CD4-positive, alpha-beta memory T cell (primary cell): Measurements from ENCODE around the gene SPAG16. TPM values are rescaled to one million over a fixed set of nuclear protein-coding genes. Genes with fewer than 3 reads are reported as not detected.
A peak's percentile ranks its signal among the peaks of the same experiment; 100 is the strongest.
"Not testable (repeated sequence)": the region's sequence is repeated elsewhere in the genome, so short reads cannot be mapped to it uniquely, and the experiment has no call there.

Experiments
- CTCF ChIA-PET: fragments of 350-600 bp; sonication (Branson Sonifier 250); formaldehyde crosslinking; loops from one replicate; lab custom pipeline; 2021; ENCODE audit warnings: inconsistent platforms; ENCODE audit not compliant: partially characterized antibody; lab: Charles Lee
- POLR2A ChIA-PET: fragments of 350-600 bp; sonication (Branson Sonifier 250); formaldehyde crosslinking; loops from one replicate; lab custom pipeline; 2021; ENCODE audit not compliant: partially characterized antibody; lab: Charles Lee
- DNase-seq, 5 donors: peaks; one replicate each; pipeline versions ENCODE4 v3.0.0 to v3.0.0-alpha.2; 2020 to 2022; ENCODE audit warnings: mixed read lengths in 1 of 5
- H3K27ac ChIP-seq: one replicate; pipeline ENCODE4 v1.7.0; 2013; ENCODE audit warnings: low read depth, low read length
- H3K27me3 ChIP-seq: 2 replicates; pipeline ENCODE4 v1.7.0; 2013; ENCODE audit warnings: mild to moderate bottlenecking, low read length, moderate library complexity; ENCODE audit not compliant: insufficient read depth
- H3K36me3 ChIP-seq: 2 replicates; pipeline ENCODE4 v1.7.0; 2013; ENCODE audit warnings: mild to moderate bottlenecking, low read length, moderate library complexity; ENCODE audit not compliant: insufficient read depth
- H3K4me1 ChIP-seq: 2 replicates; pipeline ENCODE4 v1.7.0; 2013; ENCODE audit warnings: mild to moderate bottlenecking, low read length, moderate library complexity; ENCODE audit not compliant: insufficient read depth
- H3K4me3 ChIP-seq, 2 donors: one replicate each; pipeline ENCODE4 v1.7.0; 2013; ENCODE audit warnings: low read length in 2 of 2, mild to moderate bottlenecking in 1 of 2
- H3K9me3 ChIP-seq, 2 donors: one replicate each; pipeline ENCODE4 v1.7.0; 2013; ENCODE audit warnings: low read length in 2 of 2, control low read depth in 1 of 2; ENCODE audit not compliant: control insufficient read depth in 1 of 2
- H3K27ac Mint-ChIP-seq, 7 donors: one replicate each; pipeline ENCODE4 v1.8.0; 2020 to 2021; ENCODE audit warnings: mixed read lengths in 7 of 7, mild to moderate bottlenecking in 6 of 7, inconsistent platforms in 3 of 7, moderate library complexity in 3 of 7
- H3K27me3 Mint-ChIP-seq, 2 donors: one replicate each; pipeline ENCODE4 v1.8.0; 2020 to 2021; ENCODE audit warnings: mixed read lengths in 2 of 2
- H3K36me3 Mint-ChIP-seq, 2 donors: one replicate each; pipeline ENCODE4 v1.8.0; 2020 to 2021; ENCODE audit warnings: mixed read lengths in 2 of 2, inconsistent platforms in 1 of 2, mild to moderate bottlenecking in 1 of 2
- H3K4me1 Mint-ChIP-seq, 4 donors: one replicate each; pipeline ENCODE4 v1.8.0; 2020 to 2021; ENCODE audit warnings: mixed read lengths in 4 of 4, mild to moderate bottlenecking in 1 of 4
- H3K4me3 Mint-ChIP-seq, 8 donors: one replicate each; pipeline ENCODE4 v1.8.0; 2020 to 2021; ENCODE audit warnings: mixed read lengths in 8 of 8, mild to moderate bottlenecking in 7 of 8, moderate library complexity in 6 of 8, inconsistent platforms in 3 of 8
- H3K9me3 Mint-ChIP-seq, 8 donors: one replicate each; pipeline ENCODE4 v1.8.0; 2020 to 2021; ENCODE audit warnings: mixed read lengths in 8 of 8, mild to moderate bottlenecking in 5 of 8, inconsistent platforms in 3 of 8, moderate library complexity in 1 of 8
- intact Hi-C: fragments of 100-400 bp; cut with micrococcal nuclease; formaldehyde crosslinking; loops from one replicate; pipeline ENCODE4 v1.15.1; 2023
- polyA plus RNA-seq, 2 donors: library from polyadenylated mRNA; unstranded; fragments of 300-500 nt; fragmentation: Illumina TruSeq; gene quantifications; one replicate each; pipeline ENCODE4 v1.2.3, GENCODE V29; 2021
- total RNA-seq, 2 experiments: library from RNA; stranded (reverse); gene quantifications; one replicate each; pipeline ENCODE4 v1.2.3, GENCODE V29; 2021

SPAG16 gene
- total and polyA plus RNA-seq, 4 experiments from 2014 or later: 6.3 to 21.7 (median 11.2) TPM

DNA sequence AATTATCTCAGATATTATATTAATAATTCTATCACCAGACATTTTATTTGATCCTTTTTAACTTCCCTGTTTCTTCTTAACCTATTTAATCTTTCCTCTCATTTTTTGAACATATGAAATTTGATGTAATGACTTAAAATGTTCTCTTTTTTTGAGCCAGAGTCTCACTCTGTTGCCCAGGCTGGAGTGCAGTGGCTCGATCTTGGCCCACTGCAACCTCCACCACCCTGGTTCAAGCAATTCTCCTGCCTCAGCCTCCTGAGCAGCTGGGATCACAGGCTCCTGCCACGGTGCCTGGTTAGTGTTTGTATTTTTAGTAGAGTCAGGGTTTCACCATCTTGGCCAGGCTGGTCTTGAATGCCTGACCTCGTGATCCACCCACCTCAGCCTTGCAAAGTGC lies 404.6 kb downstream of the SPAG16 start:
- H3K27me3 ChIP-seq, intact Hi-C loops, H3K4me1 ChIP-seq, POLR2A ChIA-PET, H3K9me3 ChIP-seq, H3K36me3 ChIP-seq, DNase-seq, H3K4me3 Mint-ChIP-seq, CTCF ChIA-PET, H3K27me3 Mint-ChIP-seq, H3K27ac ChIP-seq, H3K4me3 ChIP-seq, H3K9me3 Mint-ChIP-seq, H3K4me1 Mint-ChIP-seq, H3K36me3 Mint-ChIP-seq: not testable (repeated sequence)
- peak overlapping the region in 1 of 7 donors; percentile 3 for H3K27ac Mint-ChIP-seq

DNA sequence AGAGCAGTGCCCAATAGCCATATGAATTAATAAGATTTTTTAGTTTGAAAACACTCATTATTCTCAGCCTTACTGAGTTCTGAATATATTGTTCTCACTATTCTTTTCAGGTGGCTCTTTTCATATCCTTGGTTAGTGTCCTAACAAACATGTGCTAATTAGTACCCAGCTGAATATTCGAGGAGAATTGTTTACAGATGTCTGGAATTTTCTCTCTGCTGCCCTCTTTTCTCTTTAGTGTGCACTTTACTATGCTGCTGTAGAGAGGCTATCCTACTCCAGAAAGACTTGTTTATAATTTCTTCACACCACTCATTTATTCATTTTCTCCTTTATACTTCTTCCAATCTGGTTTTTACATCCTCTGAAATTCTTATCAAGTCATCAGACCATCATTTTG lies 405.3 kb downstream of the SPAG16 start:
- Mint-ChIP-seq H3K4me1 (no peaks in the 10 kb centered on the region), H3K9me3 (peaks cover 0 to 5% (median 0%) of the 10 kb centered on the region in 8 donors), H3K27ac (no peak overlapping the region), H3K36me3 (no peaks in the 10 kb centered on the region), H3K4me3 (no peak overlapping the region), H3K27me3 (no peaks in the 10 kb centered on the region)
- Histone ChIP-seq H3K4me1 (no peaks in the 10 kb centered on the region), H3K27ac (no peak overlapping the region), H3K36me3 (no peaks in the 10 kb centered on the region), H3K27me3 (no peaks in the 10 kb centered on the region), H3K4me3 (no peak overlapping the region), H3K9me3 (no peaks in the 10 kb centered on the region)
- intact Hi-C loops: no loop called here
- ChIA-PET CTCF (no interaction called here), POLR2A (no interaction called here)
- no peak for DNase-seq

DNA sequence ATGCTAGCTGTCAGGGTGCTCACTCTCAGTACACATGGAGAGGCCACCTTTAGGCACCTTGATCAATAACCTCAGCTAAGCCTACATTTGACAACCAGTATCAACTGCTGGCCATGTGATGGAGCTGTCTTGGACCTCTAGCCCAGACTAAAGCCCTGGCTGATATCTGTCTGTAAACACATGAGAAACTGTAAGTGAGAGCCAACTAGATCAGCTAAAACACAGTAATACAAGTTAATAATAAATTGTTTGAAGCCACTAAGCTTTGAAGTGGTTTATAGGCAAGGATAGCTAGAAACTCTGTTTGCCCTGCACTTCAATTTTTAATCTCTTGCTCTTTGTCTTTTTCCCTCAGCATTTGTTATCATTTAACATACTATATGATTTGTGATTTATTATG lies 407.1 kb downstream of the SPAG16 start:
- Histone ChIP-seq H3K27ac (no peak overlapping the region), H3K4me1 (no peaks in the 10 kb centered on the region), H3K9me3 (no peaks in the 10 kb centered on the region), H3K27me3 (no peaks in the 10 kb centered on the region), H3K36me3 (no peaks in the 10 kb centered on the region), H3K4me3 (no peak overlapping the region)
- peaks cover 0 to 3% (median 0%) of the 10 kb centered on the region in 8 donors for H3K9me3 Mint-ChIP-seq
- intact Hi-C loops: no loop called here
- H3K4me1 Mint-ChIP-seq: no peaks in the 10 kb centered on the region
- no peaks in the 10 kb centered on the region for H3K36me3 Mint-ChIP-seq
- no peak overlapping the region for H3K27ac Mint-ChIP-seq
- no peak for DNase-seq
- no peaks in the 10 kb centered on the region for H3K27me3 Mint-ChIP-seq
- ChIA-PET CTCF (no interaction called here), POLR2A (no interaction called here)
- H3K4me3 Mint-ChIP-seq: no peak overlapping the region

DNA sequence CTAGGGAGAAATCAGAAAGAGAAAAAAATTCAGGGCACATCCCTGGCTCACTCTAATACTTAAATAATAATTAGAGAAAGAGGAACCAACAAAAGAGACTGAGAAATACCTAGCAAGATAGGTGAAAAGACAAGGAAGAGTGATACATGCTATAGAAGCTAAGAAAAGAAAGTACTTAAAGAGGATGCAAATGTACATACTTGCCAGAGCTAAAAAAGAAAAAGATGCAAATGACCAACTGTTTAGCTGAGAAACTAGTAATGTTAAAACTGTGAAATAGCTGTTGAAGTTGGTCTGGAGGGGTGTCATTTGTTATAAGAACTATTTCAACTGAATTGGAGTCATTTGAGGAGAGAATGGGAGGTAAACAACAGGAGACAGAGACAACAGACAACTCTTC lies 412.2 kb downstream of the SPAG16 start:
- Histone ChIP-seq H3K4me1 (no peaks in the 10 kb centered on the region), H3K4me3 (no peak overlapping the region), H3K27ac (no peak overlapping the region), H3K27me3 (no peaks in the 10 kb centered on the region), H3K36me3 (no peaks in the 10 kb centered on the region), H3K9me3 (no peaks in the 10 kb centered on the region)
- intact Hi-C loops: no loop called here
- no peaks in the 10 kb centered on the region for H3K27me3 Mint-ChIP-seq
- DNase-seq: no peak
- no peak overlapping the region for H3K27ac Mint-ChIP-seq
- H3K9me3 Mint-ChIP-seq: no peaks in the 10 kb centered on the region
- H3K4me1 Mint-ChIP-seq: no peaks in the 10 kb centered on the region
- ChIA-PET CTCF (no interaction called here), POLR2A (no interaction called here)
- no peaks in the 10 kb centered on the region for H3K36me3 Mint-ChIP-seq
- no peak overlapping the region for H3K4me3 Mint-ChIP-seq

- H3K4me3 ChIP-seq, DNase-seq, H3K4me1 Mint-ChIP-seq, H3K4me3 Mint-ChIP-seq, H3K9me3 Mint-ChIP-seq, H3K27me3 Mint-ChIP-seq, H3K27ac ChIP-seq, CTCF ChIA-PET, H3K27me3 ChIP-seq, H3K27ac Mint-ChIP-seq, intact Hi-C loops, H3K36me3 ChIP-seq, H3K4me1 ChIP-seq, POLR2A ChIA-PET, H3K9me3 ChIP-seq, H3K36me3 Mint-ChIP-seq: not testable (repeated sequence)
Measured at GRCh38 chr2:213701365-213701764, 417.1 kb downstream of the SPAG16 start.

- Histone ChIP-seq H3K36me3 (no peaks in the 10 kb centered on the region), H3K4me1 (no peaks in the 10 kb centered on the region), H3K27ac (no peak overlapping the region), H3K27me3 (no peaks in the 10 kb centered on the region), H3K9me3 (no peaks in the 10 kb centered on the region), H3K4me3 (no peak overlapping the region)
- peaks cover 0 to 9% (median under 1%) of the 10 kb centered on the region in 8 donors for H3K9me3 Mint-ChIP-seq
- intact Hi-C loops: no loop called here
- no peak overlapping the region for H3K27ac Mint-ChIP-seq
- H3K36me3 Mint-ChIP-seq: no peaks in the 10 kb centered on the region
- ChIA-PET CTCF (no interaction called here), POLR2A (no interaction called here)
- H3K4me3 Mint-ChIP-seq: no peak overlapping the region
- no peaks in the 10 kb centered on the region for H3K4me1 Mint-ChIP-seq
- no peak for DNase-seq
- H3K27me3 Mint-ChIP-seq: no peaks in the 10 kb centered on the region
Measured at GRCh38 chr2:213703406-213704098, 419.3 kb downstream of the SPAG16 start.

GRCh38 chr2:213710164-213710563 lies 425.9 kb downstream of the SPAG16 start:
- H3K4me1 Mint-ChIP-seq: no peaks in the 10 kb centered on the region
- Histone ChIP-seq H3K4me1 (no peaks in the 10 kb centered on the region), H3K27ac (no peak overlapping the region), H3K27me3 (no peaks in the 10 kb centered on the region), H3K4me3 (no peak overlapping the region), H3K36me3 (no peaks in the 10 kb centered on the region), H3K9me3 (no peaks in the 10 kb centered on the region)
- H3K36me3 Mint-ChIP-seq: no peaks in the 10 kb centered on the region
- ChIA-PET CTCF (no interaction called here), POLR2A (no interaction called here)
- H3K4me3 Mint-ChIP-seq: no peak overlapping the region
- H3K27ac Mint-ChIP-seq: no peak overlapping the region
- intact Hi-C loops: no loop called here
- DNase-seq: no peak
- peaks cover 0 to 2% (median 0%) of the 10 kb centered on the region in 8 donors for H3K9me3 Mint-ChIP-seq
- H3K27me3 Mint-ChIP-seq: no peaks in the 10 kb centered on the region

- H3K27me3 Mint-ChIP-seq, H3K4me3 ChIP-seq, H3K9me3 ChIP-seq, H3K4me1 Mint-ChIP-seq, DNase-seq, H3K27ac ChIP-seq, CTCF ChIA-PET, POLR2A ChIA-PET, H3K27me3 ChIP-seq, H3K27ac Mint-ChIP-seq, intact Hi-C loops, H3K36me3 ChIP-seq, H3K9me3 Mint-ChIP-seq, H3K36me3 Mint-ChIP-seq, H3K4me3 Mint-ChIP-seq, H3K4me1 ChIP-seq: not testable (repeated sequence)
Measured at GRCh38 chr2:213718411-213718810, 434.1 kb downstream of the SPAG16 start.
